GM12872 (cell line): ENCODE results near the gene AIFM1.

Experiments
- CTCF ChIP-seq: IDR thresholded peaks from 3 replicates; pipeline ENCODE4 v1.5.1; 2011; ENCODE audit warnings: low read depth, mild to moderate bottlenecking, low read length, moderate library complexity; ENCODE audit not compliant: insufficient read depth

The AIFM1 gene

GRCh38 chrX:130165703-130166502, at the start of gene AIFM1:
AIFM1 (minus strand) TSS chrX:130165841; CDS start chrX:130165656, 185 bp downstream.
- TF ChIP-seq CTCF = no peak

GRCh38 chrX:130213376-130213775, 47.7 kb upstream of the AIFM1 start:
- TF ChIP-seq CTCF = no peak

- no peak for TF ChIP-seq CTCF
Measured at GRCh38 chrX:130212371-130212770, 46.7 kb upstream of the AIFM1 start.

GRCh38 chrX:130211415-130212186, 46.0 kb upstream of the AIFM1 start:
- no peak for TF ChIP-seq CTCF

- TF ChIP-seq CTCF = no peak
Measured at GRCh38 chrX:130204647-130205046, 39.0 kb upstream of the AIFM1 start.

GRCh38 chrX:130197464-130197863, 31.8 kb upstream of the AIFM1 start:
- TF ChIP-seq CTCF = no peak

GRCh38 chrX:130196466-130196865, 30.8 kb upstream of the AIFM1 start:
- TF ChIP-seq CTCF = no peak
